Left colon (tissue), 2 donors: ENCODE measurements around the gene TRIM8. TPM values are rescaled to one million over a fixed set of nuclear protein-coding genes. Genes with fewer than 3 reads are reported as not detected.
"Not testable (repeated sequence)": the region's sequence is repeated elsewhere in the genome, so short reads cannot be mapped to it uniquely, and the experiment has no call there.

Source experiments
- ATAC-seq: fragments of 200-7000 bp; cut with Tn5 transposase; one replicate; pipeline ENCODE4 v1.9.1; 2020; ENCODE audit warnings: mild to moderate bottlenecking, moderate library complexity
- DNase-seq, 2 donors: peaks; one replicate each; pipeline ENCODE4 v3.0.0-alpha.2; 2020
- intact Hi-C, 2 donors: fragments of 100-400 bp; cut with DNase I in 1 of 2; cut with micrococcal nuclease in 1 of 2; formaldehyde crosslinking; loops; one replicate each; pipeline versions ENCODE4 v1.11.2 to v1.14.0; 2022; cut with DNase I, micrococcal nuclease
- total RNA-seq, 2 donors: library from RNA; stranded (reverse); fragmentation: NEBNext Ultra II Directional; extraction: Animal tissue kit (Norgen Biotek cat#: 25700); gene quantifications; one replicate each; pipeline ENCODE4 v1.2.1, GENCODE V29; 2021
- donor health status: DM: no; HTN: no; CAD: no.
- donor health status: DM: yes; HTN: yes; CAD: no.

TRIM8 gene
- total RNA-seq, 2 donors from 2014 or later, result 58.4 to 64.0 TPM

DNA sequence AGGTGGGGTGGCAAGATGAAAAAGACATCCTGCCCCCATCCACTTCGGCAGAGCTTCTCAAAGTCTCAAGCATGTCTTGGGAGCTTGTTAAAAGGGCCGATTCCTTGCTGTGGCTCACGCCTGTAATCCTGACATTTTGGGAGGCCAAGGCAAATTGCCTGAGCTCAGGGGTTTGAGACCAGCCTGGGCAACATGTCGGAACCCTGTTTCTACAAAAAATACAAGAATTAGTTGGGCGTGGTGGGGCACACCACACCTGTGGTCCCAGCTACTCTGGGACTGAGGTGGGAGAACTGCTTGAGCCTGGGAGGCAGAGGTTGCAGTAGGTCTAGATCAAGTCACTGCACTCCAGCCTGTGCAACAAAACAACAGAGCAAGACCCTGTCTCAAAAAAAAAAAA lies 14.5 kb downstream of the TRIM8 start:
- DNase-seq (no peak), ATAC-seq (no peak)
- intact Hi-C loops, result no loop called here

DNA sequence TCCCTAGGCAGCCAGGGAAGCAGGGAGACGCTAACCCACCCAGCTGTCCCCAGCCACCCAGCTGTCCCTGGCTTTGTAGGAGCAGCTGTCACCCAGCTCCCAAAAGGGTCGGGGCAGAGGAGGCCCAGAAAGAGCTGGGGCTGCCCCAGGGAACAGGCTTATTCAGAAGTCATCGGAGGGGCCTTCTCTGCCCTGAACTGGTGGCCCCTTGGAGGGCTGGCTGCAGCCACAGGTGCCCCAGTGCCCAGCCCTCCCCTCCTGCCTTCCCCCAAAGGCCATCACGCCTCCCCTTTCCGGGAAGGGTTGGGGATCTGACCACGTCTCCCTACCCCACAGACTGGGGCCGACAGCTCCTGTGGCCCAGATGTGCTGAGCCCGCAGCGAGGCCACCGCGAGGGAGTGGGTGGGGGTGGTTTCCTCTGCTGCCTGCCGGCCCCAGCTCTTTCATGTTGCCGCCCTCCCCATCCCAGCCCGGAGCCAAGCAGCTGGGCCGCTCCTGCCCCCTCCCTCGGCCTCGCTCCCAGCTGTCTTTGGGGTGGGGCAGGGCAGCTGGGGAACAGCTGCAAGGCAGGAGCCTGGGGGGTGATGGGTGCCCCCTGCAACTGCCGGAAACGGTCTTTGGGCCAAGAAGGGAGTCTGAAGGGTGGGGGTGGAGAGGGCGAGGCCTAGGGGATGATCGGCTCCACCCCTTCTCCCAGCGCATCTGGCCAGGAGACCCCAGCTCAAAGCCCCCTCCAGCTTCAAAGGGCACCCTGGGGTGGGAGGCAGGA lies 16.8 kb downstream of the TRIM8 start:
- peak; percentile 84 to 86 for DNase-seq
- intact Hi-C loops, result no loop called here
- peak; percentile 61 for ATAC-seq

GRCh38 chr10:102661658-102662028 lies 17.4 kb downstream of the TRIM8 start:
- no peak for DNase-seq
- intact Hi-C loops, result no loop called here
- ATAC-seq, result peak; percentile 3

GRCh38 chr10:102665904-102666509 lies 21.7 kb downstream of the TRIM8 start:
- no peak for ATAC-seq
- no peak for DNase-seq
- intact Hi-C loops, result no loop called here

DNA sequence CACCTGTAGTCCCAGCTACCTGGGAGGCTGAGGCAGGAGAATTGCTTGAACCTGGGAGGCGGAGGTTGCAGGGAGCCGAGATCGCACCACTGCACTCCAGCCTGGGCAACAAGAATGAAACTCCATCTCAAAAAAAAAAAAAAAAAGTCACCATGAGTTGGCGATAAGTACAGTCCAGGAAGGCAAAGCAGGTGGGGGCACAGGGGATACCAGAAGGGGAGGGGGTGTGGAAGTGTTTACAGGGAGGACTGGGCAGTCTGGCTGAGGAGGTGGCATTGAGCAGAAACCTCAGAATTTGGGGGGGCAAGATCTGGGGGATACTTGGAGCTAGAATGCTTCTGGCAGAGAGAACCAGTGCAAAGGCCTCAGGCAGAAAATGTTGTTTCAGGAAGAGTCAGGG lies 23.1 kb downstream of the TRIM8 start:
- ATAC-seq, DNase-seq, intact Hi-C loops: not testable (repeated sequence)

DNA sequence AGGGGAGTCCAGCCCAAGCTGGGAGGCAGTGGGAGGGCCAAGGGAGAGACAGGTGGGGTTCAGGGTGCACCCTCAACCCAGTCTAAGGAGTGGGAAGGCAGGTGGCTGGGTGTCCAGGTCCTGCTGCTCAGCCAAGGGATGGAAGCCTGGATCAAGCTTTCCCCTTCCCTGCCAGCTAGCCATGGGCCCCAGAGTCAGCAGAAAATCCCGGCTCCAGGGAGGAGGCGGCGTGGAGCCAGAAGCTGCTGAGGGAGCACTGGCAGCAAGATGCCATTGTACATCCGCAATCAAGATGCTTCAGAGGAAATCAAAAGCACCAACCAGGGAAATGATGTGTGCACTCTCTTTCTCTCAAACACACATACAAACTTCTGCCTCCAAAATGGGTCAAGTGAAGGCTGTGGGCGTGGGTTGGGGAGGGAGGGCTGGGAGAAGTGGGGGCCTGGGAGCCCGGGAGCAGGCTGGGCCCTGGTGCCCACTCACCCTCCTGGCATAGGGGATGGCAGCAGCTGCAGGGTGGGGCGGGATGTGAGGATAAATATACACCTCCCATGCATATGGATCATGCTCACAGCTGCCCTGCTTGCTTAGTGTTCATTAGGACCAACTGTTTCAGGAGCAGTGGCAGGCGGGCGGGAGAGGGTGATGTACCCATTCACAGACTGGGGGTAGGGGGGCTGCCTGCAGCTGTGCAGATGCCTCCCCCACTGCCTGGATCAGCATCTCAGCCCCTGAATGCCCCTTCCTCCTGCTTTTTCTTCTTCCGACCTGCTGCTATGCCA lies 24.2 kb downstream of the TRIM8 start:
- peak; percentile 16 for ATAC-seq
- DNase-seq, result no peak
- intact Hi-C loops, result no loop called here

- DNase-seq, result no peak
- intact Hi-C loops, result no loop called here
- peak; percentile 57 for ATAC-seq
Observed at GRCh38 chr10:102669206-102670064, 25.2 kb downstream of the TRIM8 start.

- no peak for ATAC-seq
- DNase-seq, result no peak
- intact Hi-C loops, result no loop called here
Observed at GRCh38 chr10:102670065-102670670, 25.9 kb downstream of the TRIM8 start.

DNA sequence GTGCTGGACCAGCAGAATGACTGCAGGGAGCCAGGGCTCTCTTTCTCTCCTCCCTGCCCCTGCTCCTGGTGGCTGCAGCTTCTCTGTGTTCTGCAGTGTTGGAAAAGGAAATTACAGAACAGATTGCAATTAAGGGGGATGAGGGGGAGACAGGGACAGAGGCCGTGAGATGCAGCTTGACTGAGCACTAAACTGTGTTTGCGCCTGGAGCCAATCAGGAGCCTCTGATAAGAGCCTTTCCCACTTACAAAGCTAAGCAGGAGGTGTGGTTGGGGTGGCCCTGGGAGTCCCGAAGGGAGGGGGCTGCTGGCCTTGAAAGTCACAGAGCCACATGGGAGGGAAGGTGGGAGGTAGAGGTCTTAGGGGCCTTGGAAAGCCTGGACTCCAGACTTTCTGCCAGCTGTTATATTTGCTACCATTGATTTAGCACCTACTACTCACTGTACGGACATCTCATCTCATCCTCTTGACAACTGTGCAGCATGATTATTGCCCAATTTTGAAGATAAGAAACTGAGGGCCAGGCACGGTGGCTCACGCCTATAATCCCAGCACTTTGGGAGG lies 26.7 kb downstream of the TRIM8 start:
- ATAC-seq (no peak), DNase-seq (no peak)
- intact Hi-C loops, result no loop called here

DNA sequence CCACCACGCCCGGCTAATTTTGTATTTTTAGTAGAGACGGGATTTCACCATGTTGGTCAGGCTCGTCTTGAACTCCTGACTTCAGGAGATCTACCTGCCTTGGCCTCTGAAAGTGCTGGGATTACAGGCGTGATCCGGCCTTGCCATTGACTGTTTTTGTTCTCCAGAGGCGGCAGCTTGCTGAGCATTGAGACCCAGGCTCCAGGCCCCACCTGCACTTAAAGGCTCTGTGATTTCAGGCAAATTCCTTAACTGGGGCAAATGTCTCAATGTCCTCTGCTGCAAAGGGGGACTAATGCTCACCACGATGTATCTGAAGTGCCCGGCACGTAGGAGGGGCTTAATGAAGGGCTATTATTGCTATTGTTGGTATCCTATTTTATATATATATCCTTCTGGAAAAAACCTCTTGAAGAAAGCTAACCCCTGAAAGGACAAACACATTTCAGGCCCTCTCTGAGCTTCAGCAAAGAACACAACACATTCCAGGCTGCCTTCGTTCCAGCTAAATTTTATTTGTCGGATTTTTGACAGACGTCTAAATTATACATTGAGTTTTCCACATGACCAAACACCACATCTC lies 29.0 kb downstream of the TRIM8 start:
- no peak for DNase-seq
- ATAC-seq, result no peak

GRCh38 chr10:102673819-102674511 lies 29.7 kb downstream of the TRIM8 start:
- DNase-seq, result no peak
- intact Hi-C loops, result no loop called here
- ATAC-seq, result peak; percentile 51

More for the DNA sequence above, 29.0 kb downstream of the TRIM8 start:
- intact Hi-C loops, result no loop called here

- no peak for DNase-seq
- ATAC-seq, result no peak
- intact Hi-C loops, result no loop called here
Observed at GRCh38 chr10:102674566-102674965, 30.3 kb downstream of the TRIM8 start.

GRCh38 chr10:102675011-102675665 lies 30.9 kb downstream of the TRIM8 start:
- no peak for DNase-seq
- intact Hi-C loops, result no loop called here
- no peak for ATAC-seq

GRCh38 chr10:102675666-102676533 lies 31.6 kb downstream of the TRIM8 start:
- no peak for ATAC-seq
- DNase-seq, result no peak

DNA sequence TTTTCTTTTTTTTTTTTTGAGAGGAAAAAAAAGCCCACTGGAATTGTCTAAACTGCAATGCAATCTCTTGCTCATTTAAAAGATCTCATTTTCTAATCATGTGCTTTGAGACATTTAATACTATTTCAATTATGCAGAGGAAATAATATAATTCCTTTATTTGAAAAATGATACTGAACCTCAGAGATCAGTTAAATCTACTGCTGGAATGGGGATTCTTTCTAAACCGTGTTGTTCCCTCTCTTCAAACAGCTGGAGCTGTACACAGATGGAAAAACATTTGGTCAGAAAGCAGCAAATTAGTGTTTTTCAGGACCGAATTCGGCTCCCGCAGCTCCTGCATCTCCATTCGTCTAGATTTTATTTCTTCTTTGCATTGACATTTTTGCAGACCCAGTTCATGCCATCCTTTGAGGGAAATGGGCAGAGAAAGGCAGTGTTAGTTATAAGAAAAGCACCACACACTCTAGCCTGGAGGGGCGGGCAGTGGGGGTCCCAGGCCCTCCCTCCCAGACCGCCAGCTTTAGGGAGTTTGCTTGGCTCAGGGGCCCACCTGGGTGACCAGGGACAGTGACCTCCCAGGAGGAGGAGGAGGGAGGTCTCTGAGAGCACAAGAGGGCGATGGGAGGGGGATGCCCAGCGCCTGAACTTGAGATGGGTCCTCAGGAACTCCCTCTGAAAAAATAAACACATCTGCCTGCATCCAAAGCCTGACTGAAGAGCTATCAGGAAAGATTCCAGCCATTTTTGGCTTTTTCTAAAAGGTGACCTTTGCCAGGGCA lies 32.4 kb downstream of the TRIM8 start:
- intact Hi-C loops, result no loop called here
- ATAC-seq (no peak), DNase-seq (no peak)

More at GRCh38 chr10:102675666-102676533, 31.6 kb downstream of the TRIM8 start:
- intact Hi-C loops, result no loop called here
